CD14-positive monocyte (primary cell): Measurements from ENCODE around the gene EGFL6. TPM values are rescaled to one million over a fixed set of nuclear protein-coding genes. Genes with fewer than 3 reads are reported as not detected.

Experiments
- DNase-seq, 3 donors: peaks; one replicate each; pipeline ENCODE4 v3.0.0-alpha.2; 2011 to 2022
- H2AFZ ChIP-seq: 2 replicates; pipeline ENCODE4 v1.6.0; 2012; ENCODE audit warnings: mild to moderate bottlenecking, low read depth, low read length, inconsistent platforms; ENCODE audit not compliant: insufficient read depth, poor library complexity, severe bottlenecking
- H3K27ac ChIP-seq, 2 donors: 1 replicate in 1 of 2; 2 replicates in 1 of 2; pipeline ENCODE4 v1.5.1; 2012 to 2013; ENCODE audit warnings: low read length in 2 of 2, control low read depth in 1 of 2, inconsistent platforms in 1 of 2, low read depth in 1 of 2, mild to moderate bottlenecking in 1 of 2
- H3K27me3 ChIP-seq, 2 donors: one replicate each; pipeline versions ENCODE4 v1.6.0 to v1.6.1; 2011 to 2013; ENCODE audit warnings: low read length in 2 of 2; ENCODE audit not compliant: control insufficient read depth in 2 of 2, insufficient read depth in 2 of 2
- H3K36me3 ChIP-seq, 2 donors: replicated peaks in 1 of 2; 1 replicate in 1 of 2; 2 replicates in 1 of 2; pipeline versions ENCODE4 v1.5.1 to v1.6.1; 2012 to 2013; ENCODE audit warnings: low read length in 2 of 2, control low read depth in 1 of 2, inconsistent platforms in 1 of 2, mild to moderate bottlenecking in 1 of 2; ENCODE audit not compliant: insufficient read depth in 2 of 2, control insufficient read depth in 1 of 2
- H3K4me1 ChIP-seq, 2 donors: 1 replicate in 1 of 2; 2 replicates in 1 of 2; pipeline versions ENCODE4 v1.5.1 to v1.6.1; 2012 to 2013; ENCODE audit warnings: low read length in 2 of 2, control low read depth in 1 of 2, inconsistent platforms in 1 of 2, mild to moderate bottlenecking in 1 of 2, moderate library complexity in 1 of 2; ENCODE audit not compliant: insufficient read depth in 2 of 2, control insufficient read depth in 1 of 2
- H3K4me2 ChIP-seq: replicated peaks from 2 replicates; pipeline ENCODE3; 2012; ENCODE audit warnings: low read length, moderate library complexity, mild to moderate bottlenecking; ENCODE audit not compliant: poor library complexity, severe bottlenecking; ENCODE audit errors: extremely low read depth
- H3K4me3 ChIP-seq, 3 experiments: fragments of 200-600 bp in 1 of 3; sonication (generic) in 1 of 3; replicated peaks in 1 of 3; 1 replicate in 2 of 3; 2 replicates in 1 of 3; pipeline ENCODE4 v1.5.1; 2011 to 2013; ENCODE audit warnings: low read length in 3 of 3, mild to moderate bottlenecking in 3 of 3, control low read depth in 2 of 3, low read depth in 2 of 3, inconsistent platforms in 1 of 3, moderate library complexity in 1 of 3
- H3K79me2 ChIP-seq: 2 replicates; pipeline ENCODE4 v1.6.0; 2012; ENCODE audit warnings: mild to moderate bottlenecking, control low read depth, inconsistent platforms, low read length, moderate library complexity; ENCODE audit not compliant: insufficient read depth
- H3K9ac ChIP-seq: 2 replicates; pipeline ENCODE4 v1.6.0; 2017; ENCODE audit warnings: low read length, mild to moderate bottlenecking; ENCODE audit not compliant: insufficient read depth, poor library complexity, severe bottlenecking
- H3K9me3 ChIP-seq, 2 donors: replicated peaks in 1 of 2; 1 replicate in 1 of 2; 2 replicates in 1 of 2; pipeline versions ENCODE4 v1.5.1 to v1.6.1; 2012 to 2013; ENCODE audit warnings: low read length in 2 of 2, control low read depth in 1 of 2; ENCODE audit not compliant: control insufficient read depth in 1 of 2, insufficient read depth in 1 of 2
- H4K20me1 ChIP-seq: 2 replicates; pipeline ENCODE4 v1.6.0; 2012; ENCODE audit warnings: mild to moderate bottlenecking, low read length, control low read depth, moderate library complexity; ENCODE audit not compliant: insufficient read depth
- H3K27ac Mint-ChIP-seq, 7 donors: one replicate each; pipeline ENCODE4 v1.8.0; 2020; ENCODE audit warnings: mild to moderate bottlenecking in 7 of 7, mixed read lengths in 7 of 7, moderate library complexity in 6 of 7, inconsistent platforms in 2 of 7
- H3K27me3 Mint-ChIP-seq, 3 donors: one replicate each; pipeline ENCODE4 v1.8.0; 2021 to 2022; ENCODE audit warnings: low read depth in 3 of 3, mild to moderate bottlenecking in 3 of 3, mixed read lengths in 3 of 3, moderate library complexity in 3 of 3, inconsistent platforms in 1 of 3
- H3K36me3 Mint-ChIP-seq, 2 donors: one replicate each; pipeline ENCODE4 v1.8.0; 2020; ENCODE audit warnings: mixed read lengths in 2 of 2, inconsistent platforms in 1 of 2, mild to moderate bottlenecking in 1 of 2
- H3K4me1 Mint-ChIP-seq: one replicate; pipeline ENCODE4 v1.8.0; 2020; ENCODE audit warnings: mild to moderate bottlenecking, mixed read lengths
- H3K4me3 Mint-ChIP-seq, 2 donors: one replicate each; pipeline ENCODE4 v1.8.0; 2020; ENCODE audit warnings: mild to moderate bottlenecking in 2 of 2, mixed read lengths in 2 of 2, moderate library complexity in 1 of 2
- H3K9me3 Mint-ChIP-seq, 7 donors: one replicate each; pipeline ENCODE4 v1.8.0; 2020 to 2022; ENCODE audit warnings: mixed read lengths in 7 of 7, mild to moderate bottlenecking in 6 of 7, moderate library complexity in 6 of 7, inconsistent platforms in 2 of 7
- CTCF ChIP-seq: fragments of 200-600 bp; IDR thresholded peaks from one replicate; pipeline ENCODE4 v1.8.0; 2022; ENCODE audit warnings: antibody characterized with exemption, mild to moderate bottlenecking
- WGBS: methylation state at CpG from one replicate; pipeline ENCODE4 v1.1.5; 2013; ENCODE audit warnings: missing lambda C conversion rate; ENCODE audit not compliant: insufficient coverage; 5-methylcytosine and 5-hydroxymethylcytosine counted together
- intact Hi-C, 2 donors: fragments of 100-400 bp; cut with micrococcal nuclease; formaldehyde crosslinking; loops; one replicate each; pipeline versions ENCODE4 v1.15.0 to v1.15.1; 2023
- polyA plus RNA-seq, 3 donors: library from polyadenylated mRNA; depleted of rRNA in 1 of 3; unstranded in 2 of 3; stranded (reverse) in 1 of 3; fragments of 300-500 nt in 2 of 3; fragments of >200 nt in 1 of 3; fragmentation: Illumina TruSeq in 2 of 3; gene quantifications; 1 replicate in 2 of 3; 2 replicates in 1 of 3; pipeline ENCODE4 v1.2.3, GENCODE V29; 2012 to 2021

The EGFL6 gene
- polyA plus RNA-seq, 3 donors: not detected

DNA sequence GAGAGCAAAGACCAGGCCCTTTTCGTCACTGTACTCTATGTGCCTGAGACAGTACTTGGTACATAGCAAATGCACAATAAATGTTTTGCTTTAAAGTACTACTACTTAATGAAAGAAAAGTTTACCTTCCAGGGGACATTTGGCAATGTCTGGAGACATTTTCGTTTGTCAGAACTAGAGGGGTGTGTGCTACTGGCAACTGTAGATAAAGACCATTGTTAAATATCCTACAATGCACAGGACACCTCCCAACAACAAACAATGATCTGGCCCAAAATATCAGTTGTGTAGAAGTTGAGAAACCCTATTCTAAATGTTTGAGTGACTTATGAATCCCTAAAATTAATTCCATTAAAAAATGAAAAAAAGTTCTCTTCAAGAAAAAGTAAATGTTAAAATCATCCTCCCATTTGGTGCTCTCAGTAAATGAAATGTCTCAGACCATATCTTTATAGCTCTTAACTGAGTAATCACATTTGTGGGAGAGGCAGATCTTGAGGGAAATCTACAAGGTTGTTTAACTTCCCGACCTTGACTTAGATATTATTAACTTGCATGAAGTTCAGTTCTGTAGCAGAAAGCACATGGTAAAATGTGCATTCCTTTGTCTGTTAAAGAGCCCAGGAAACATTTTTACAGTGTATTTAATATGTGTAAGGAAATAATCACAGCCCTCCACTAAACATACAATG lies 18.5 kb downstream of the EGFL6 start:
- Mint-ChIP-seq H3K36me3 (no peaks in the 10 kb centered on the region), H3K4me3 (no peak overlapping the region), H3K4me1 (no peaks in the 10 kb centered on the region), H3K9me3 (peaks cover 0 to 3% (median 0%) of the 10 kb centered on the region in 7 donors), H3K27ac (no peak overlapping the region), H3K27me3 (peaks cover 0 to 16% (median 0%) of the 10 kb centered on the region in 3 donors)
- Histone ChIP-seq H3K4me1 (no peaks in the 10 kb centered on the region), H3K27me3 (peaks cover 0 to 18% of the 10 kb centered on the region in 2 donors), H3K27ac (no peak overlapping the region), H4K20me1 (no peaks in the 10 kb centered on the region), H2AFZ (no peak overlapping the region), H3K36me3 (no peaks in the 10 kb centered on the region), H3K4me3 (no peak overlapping the region), H3K9me3 (no peaks in the 10 kb centered on the region), H3K79me2 (no peaks in the 10 kb centered on the region), H3K4me2 (no peak overlapping the region), H3K9ac (no peak overlapping the region)
- no peak for TF ChIP-seq CTCF
- no peak for DNase-seq
- intact Hi-C loops: no loop called here
- no CpG with 5 or more reads among the region's 3 CpGs for WGBS

DNA sequence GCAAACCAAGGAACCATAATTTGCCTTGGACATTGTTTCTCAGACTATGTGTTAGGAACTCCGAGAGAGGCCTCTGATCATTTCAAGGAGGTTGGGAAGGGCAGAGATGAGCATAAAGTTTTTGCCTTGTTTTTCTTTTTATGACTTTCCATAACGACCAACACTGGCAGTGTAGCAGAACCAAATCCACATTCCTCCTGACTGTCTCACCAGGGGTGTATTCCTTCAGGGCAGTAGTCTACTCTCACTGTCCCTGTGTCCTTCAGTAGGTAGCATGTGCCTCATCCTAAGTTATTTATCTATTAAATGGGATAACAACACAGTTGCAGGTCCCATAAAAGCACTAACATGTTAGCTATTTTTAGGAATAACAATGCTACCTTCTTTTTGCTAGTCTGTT lies 20.8 kb downstream of the EGFL6 start:
- Mint-ChIP-seq H3K36me3 (no peaks in the 10 kb centered on the region), H3K27ac (no peak overlapping the region), H3K9me3 (no peaks in the 10 kb centered on the region), H3K4me3 (no peak overlapping the region), H3K4me1 (no peaks in the 10 kb centered on the region), H3K27me3 (peaks cover 0 to 18% (median 1%) of the 10 kb centered on the region in 3 donors)
- Histone ChIP-seq H2AFZ (no peak overlapping the region), H3K27ac (no peak overlapping the region), H4K20me1 (no peaks in the 10 kb centered on the region), H3K4me2 (no peak overlapping the region), H3K4me3 (no peak overlapping the region), H3K27me3 (peaks cover 0 to 13% of the 10 kb centered on the region in 2 donors), H3K4me1 (no peaks in the 10 kb centered on the region), H3K9me3 (no peaks in the 10 kb centered on the region), H3K9ac (no peak overlapping the region), H3K36me3 (no peaks in the 10 kb centered on the region), H3K79me2 (no peaks in the 10 kb centered on the region)
- DNase-seq: no peak
- no CpG with 5 or more reads among the region's 2 CpGs for WGBS
- intact Hi-C loops: no loop called here
- no peak for TF ChIP-seq CTCF
